ENCODE results near the gene ARFGAP1. TPM values are rescaled to one million over a fixed set of nuclear protein-coding genes. Genes with fewer than 3 reads are reported as not detected.

ARFGAP1 gene
- total RNA-seq, 1 donor from 2014 or later, result 60.8 TPM

- DNase-seq (ENCODE audit: low spot score), result no peak
Measured at GRCh38 chr20:63259734-63260460, 12.7 kb upstream of the ARFGAP1 start.

- DNase-seq (ENCODE audit: low spot score), result no peak
Measured at GRCh38 chr20:63260521-63260920, 12.1 kb upstream of the ARFGAP1 start.

GRCh38 chr20:63261060-63261794, 11.4 kb upstream of the ARFGAP1 start:
- no peak for DNase-seq (ENCODE audit: low spot score)

DNA sequence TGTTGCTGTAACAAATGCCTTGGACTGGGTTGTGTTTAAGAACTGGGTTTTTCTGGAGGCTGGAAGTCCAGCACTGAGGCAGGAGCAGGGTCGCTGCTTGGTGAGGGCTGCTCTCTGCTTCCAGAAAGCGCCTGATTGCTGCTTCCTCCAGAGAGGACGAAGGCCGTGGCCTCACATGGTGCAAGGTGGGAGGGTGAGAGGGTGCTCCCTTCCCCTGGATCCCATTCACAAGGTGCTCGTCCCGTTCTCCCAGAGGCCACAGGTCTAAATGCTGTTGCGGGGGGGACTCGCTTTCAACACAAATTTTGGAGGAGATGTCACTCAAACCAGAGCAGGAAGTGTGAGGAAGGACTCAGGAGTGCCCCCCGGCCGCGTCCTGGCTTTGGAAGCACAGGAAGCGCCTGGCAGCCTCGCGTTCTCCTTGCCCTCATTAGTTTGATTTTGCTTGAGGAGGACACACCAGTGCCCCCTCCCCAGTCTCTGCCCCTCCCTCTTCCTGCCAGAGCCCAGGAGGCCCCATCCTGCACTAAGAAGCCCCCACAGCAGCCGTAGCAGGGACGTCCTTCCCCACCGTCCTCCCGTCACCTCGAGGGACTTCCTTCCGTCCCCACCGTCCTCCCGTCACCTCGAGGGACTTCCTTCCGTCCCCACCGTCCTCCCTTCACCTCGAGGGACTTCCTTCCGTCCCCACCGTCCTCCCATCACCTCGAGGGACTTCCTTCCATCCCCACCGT, 10.7 kb upstream of the ARFGAP1 start:
- no peak for DNase-seq (ENCODE audit: low spot score)

DNA sequence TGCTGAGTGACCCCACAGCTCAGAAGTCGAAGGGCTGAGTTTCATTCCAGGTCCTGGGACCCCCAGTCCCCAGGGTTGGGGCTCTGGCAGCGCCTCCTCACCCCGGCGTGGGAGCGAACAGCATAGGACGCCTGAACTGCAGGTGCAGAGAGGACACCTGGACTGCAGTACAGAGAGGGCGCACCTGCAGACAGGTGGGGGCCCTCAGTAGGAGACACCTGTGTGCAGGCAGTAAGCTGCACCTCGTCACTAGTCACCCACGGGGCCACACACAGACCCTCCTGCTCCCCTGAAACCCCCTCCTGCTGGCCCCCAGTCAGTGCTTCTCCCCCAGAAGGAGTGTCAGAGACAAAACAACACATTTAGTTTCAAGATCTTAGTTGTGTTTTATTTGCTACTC, 9.8 kb upstream of the ARFGAP1 start:
- DNase-seq (ENCODE audit: low spot score), result no peak

DNA sequence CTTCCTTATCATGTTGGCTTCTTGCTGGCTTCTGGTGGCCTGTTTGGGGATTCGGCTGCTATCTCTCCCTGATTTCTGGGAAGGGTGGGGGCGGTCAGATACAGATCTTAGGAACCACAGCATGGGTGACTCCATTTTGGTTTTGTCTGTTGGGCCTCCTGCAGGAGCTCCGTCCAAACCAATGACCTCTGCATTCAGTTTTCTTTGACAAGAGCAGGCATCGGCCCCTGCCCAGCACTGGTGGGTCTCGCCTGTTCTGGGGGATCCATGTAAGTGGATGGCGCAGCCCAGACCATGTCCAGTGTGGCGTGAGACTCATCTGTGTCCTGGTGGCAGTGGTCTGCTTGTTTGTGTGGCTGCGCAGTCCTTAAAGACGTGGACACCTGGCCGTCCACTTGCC, 8.6 kb upstream of the ARFGAP1 start:
- no peak for DNase-seq (ENCODE audit: low spot score)

DNA sequence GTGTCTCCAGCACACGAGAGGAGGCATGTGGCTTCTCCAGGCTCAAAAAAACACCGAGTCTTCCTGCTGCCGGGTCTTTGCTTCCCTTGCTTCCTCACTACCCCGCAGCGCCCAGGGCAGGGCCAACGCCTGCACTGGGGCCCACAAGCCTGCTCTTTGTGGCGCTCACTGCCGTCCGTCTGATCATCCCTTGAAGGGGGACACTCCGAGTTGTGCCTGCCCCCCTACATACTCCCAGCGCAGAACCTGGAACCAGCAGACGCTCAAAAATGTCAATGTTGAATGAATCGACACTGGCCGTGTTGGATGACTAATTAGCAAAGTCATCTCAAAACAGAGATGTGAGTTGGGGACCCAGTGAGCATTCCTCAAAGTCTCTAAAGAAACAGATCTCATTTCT, 8.1 kb upstream of the ARFGAP1 start:
- no peak for DNase-seq (ENCODE audit: low spot score)

GRCh38 chr20:63265891-63266515, 6.6 kb upstream of the ARFGAP1 start:
- DNase-seq (ENCODE audit: low spot score), result no peak

GRCh38 chr20:63267691-63268090, 4.9 kb upstream of the ARFGAP1 start:
- DNase-seq (ENCODE audit: low spot score), result no peak

- DNase-seq (ENCODE audit: low spot score), result no peak
Measured at GRCh38 chr20:63268256-63268655, 4.4 kb upstream of the ARFGAP1 start.

GRCh38 chr20:63268671-63269439, 3.8 kb upstream of the ARFGAP1 start:
- no peak for DNase-seq (ENCODE audit: low spot score)

- DNase-seq (ENCODE audit: low spot score), result no peak
Measured at GRCh38 chr20:63269724-63270123, 2.9 kb upstream of the ARFGAP1 start.

DNA sequence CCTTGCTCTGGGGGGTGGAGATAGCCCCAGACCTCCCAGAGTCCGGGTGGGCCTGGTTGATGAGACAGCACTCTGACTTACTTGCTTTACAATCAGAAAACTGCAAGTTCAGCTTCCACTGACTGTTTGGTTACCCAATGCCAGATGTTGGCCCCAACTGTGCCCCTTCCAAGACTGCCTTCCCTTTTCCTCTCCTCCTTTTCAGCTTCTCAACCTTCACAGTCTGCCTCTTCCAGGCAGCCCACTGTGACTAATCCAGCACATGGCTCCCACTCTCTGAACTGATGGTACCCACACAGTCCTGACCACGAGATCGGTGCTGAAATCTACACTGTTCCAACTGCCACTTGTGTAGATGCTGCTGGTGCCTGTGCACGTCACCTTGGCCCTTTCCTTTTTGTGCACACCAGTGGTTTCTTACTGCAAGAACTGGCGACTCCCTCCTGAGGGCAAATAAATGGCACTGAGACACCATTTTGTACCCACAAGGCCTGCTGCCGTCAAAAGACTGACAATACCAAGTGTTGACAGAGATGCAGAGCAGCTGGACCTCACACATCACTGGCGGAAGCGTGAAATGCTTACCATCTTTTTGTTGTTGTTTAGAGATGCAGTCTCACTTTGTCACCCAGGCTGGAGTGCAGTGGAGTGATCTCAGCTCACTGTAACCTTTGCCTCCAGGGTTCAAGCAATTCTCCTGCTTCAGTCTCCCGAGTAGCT, 1.8 kb upstream of the ARFGAP1 start:
- DNase-seq (ENCODE audit: low spot score), result no peak

DNA sequence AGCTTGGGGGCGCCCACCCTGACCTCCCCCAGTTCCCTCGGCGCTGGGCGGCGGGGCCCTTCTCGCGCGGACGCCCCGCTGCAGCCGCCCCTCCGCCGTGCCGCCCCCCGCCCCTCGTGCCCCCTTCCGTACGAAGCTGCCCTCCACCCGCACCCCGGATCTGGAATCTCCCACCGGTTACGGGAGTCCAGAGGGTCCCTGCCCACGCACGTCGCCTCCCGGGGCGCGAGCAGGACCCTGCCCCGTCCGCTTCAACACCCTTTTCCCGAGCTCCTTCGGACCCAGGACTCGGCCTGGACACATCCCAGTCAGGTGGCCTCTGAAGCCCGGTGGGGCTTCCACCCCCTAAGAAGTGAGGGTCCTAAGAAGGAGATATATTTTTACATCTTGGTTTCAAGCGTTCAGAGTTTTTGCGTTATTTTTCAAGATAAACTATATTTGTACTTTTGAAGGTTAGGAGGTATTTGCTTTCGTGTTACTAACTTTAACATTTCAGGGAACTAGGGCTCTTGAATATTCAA, 506 bp downstream of the ARFGAP1 start:
- no peak for DNase-seq (ENCODE audit: low spot score)

DNA sequence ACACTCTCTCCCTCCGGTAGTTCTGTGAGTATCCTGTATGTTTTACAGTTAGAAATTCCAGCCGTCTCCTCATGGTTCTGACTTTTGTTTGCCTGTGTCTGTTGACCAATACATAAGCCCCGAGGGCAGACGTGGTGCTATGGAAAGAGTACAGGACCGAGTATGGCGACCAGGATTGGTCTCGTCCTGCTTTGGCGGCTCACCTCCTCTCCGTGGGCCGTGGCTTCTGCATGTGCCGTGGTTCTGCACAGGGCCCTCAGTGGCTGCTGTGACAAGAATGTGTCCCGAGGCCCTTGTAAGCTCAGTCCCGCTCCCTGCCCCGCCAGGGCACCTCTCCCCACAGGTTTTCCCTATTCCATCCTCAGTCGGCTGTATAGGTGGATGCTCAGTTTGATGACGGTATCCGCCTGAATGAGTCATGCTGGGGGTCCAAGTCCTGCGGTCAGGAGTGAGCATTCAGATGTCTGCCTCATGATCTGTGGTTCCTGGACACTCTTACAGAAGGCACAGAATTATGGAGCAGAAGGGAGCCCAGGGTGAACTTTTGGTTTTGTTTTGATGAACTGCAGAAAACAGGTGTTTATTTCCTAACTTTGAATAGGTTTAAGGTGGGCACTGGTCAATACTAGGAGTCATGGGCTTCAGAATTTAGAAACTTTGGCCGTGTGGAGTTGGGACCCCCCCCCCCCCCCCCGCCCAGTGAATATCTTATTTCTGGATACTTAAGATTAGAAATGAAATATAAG, 1.2 kb downstream of the ARFGAP1 start:
- no peak for DNase-seq (ENCODE audit: low spot score)

GRCh38 chr20:63274381-63275228, 2.0 kb downstream of the ARFGAP1 start:
- DNase-seq (ENCODE audit: low spot score), result no peak

- no peak for DNase-seq (ENCODE audit: low spot score)
Measured at GRCh38 chr20:63275825-63276224, 3.2 kb downstream of the ARFGAP1 start.

GRCh38 chr20:63276956-63277355, 4.3 kb downstream of the ARFGAP1 start:
- no peak for DNase-seq (ENCODE audit: low spot score)
